ENCODE measurements around the gene SLC1A3.

Gene SLC1A3

GRCh38 chr5:36669015-36669651 is 62.7 kb downstream of the SLC1A3 start:
- FAIRE-seq (no peak), DNase-seq (ENCODE audit: insufficient read length, low spot score) (no peak)
- TF ChIP-seq CTCF (IDR thresholded peaks at IDR 0.05; ENCODE audit: insufficient read depth, missing control alignments) = no peak

GRCh38 chr5:36670548-36670947 is 64.1 kb downstream of the SLC1A3 start:
- TF ChIP-seq CTCF (IDR thresholded peaks at IDR 0.05; ENCODE audit: insufficient read depth, missing control alignments) = no peak
- FAIRE-seq (no peak), DNase-seq (ENCODE audit: insufficient read length, low spot score) (no peak)

- DNase-seq (ENCODE audit: insufficient read length, low spot score) = no peak
- FAIRE-seq = no peak
- TF ChIP-seq CTCF (IDR thresholded peaks at IDR 0.05; ENCODE audit: insufficient read depth, missing control alignments) = no peak
Observed at GRCh38 chr5:36675282-36675681, 68.9 kb downstream of the SLC1A3 start.

- TF ChIP-seq CTCF (IDR thresholded peaks at IDR 0.05; ENCODE audit: insufficient read depth, missing control alignments) = no peak
- DNase-seq (ENCODE audit: insufficient read length, low spot score) = no peak
- FAIRE-seq = no peak
Observed at GRCh38 chr5:36679221-36679989, 73.0 kb downstream of the SLC1A3 start.

- FAIRE-seq (no peak), DNase-seq (ENCODE audit: insufficient read length, low spot score) (no peak)
- no peak for TF ChIP-seq CTCF (IDR thresholded peaks at IDR 0.05; ENCODE audit: insufficient read depth, missing control alignments)
Observed at GRCh38 chr5:36680066-36680465, 73.7 kb downstream of the SLC1A3 start.

GRCh38 chr5:36681711-36682110 is 75.3 kb downstream of the SLC1A3 start:
- no peak for DNase-seq (ENCODE audit: insufficient read length, low spot score)
- no peak for TF ChIP-seq CTCF (IDR thresholded peaks at IDR 0.05; ENCODE audit: insufficient read depth, missing control alignments)

GRCh38 chr5:36682499-36682898 is 76.1 kb downstream of the SLC1A3 start:
- FAIRE-seq (no peak), DNase-seq (ENCODE audit: insufficient read length, low spot score) (no peak)
- TF ChIP-seq CTCF (IDR thresholded peaks at IDR 0.05; ENCODE audit: insufficient read depth, missing control alignments) = no peak

More at GRCh38 chr5:36681711-36682110, 75.3 kb downstream of the SLC1A3 start:
- no peak for FAIRE-seq
